T-helper 1 cell treated with Interleukin-12 subunit alpha and Interleukin-12 subunit beta and Interleukin-4 antibody, amounts not matched to agents 30 μg/mL and 1 μg/mL, for 36 hours (primary cell): ENCODE data around the gene NARF.
A peak's percentile ranks its signal among the peaks of the same experiment; 100 is the strongest.
"Not testable (repeated sequence)": the region's sequence is repeated elsewhere in the genome, so short reads cannot be mapped to it uniquely, and the experiment has no call there.

Experiments
- H3K27ac Mint-ChIP-seq: one replicate; pipeline ENCODE4 v1.8.0; 2021; ENCODE audit warnings: mild to moderate bottlenecking, mixed read lengths
- H3K27me3 Mint-ChIP-seq: one replicate; pipeline ENCODE4 v1.8.0; 2021; ENCODE audit warnings: low read depth, mixed read lengths
- H3K36me3 Mint-ChIP-seq: one replicate; pipeline ENCODE4 v1.8.0; 2021; ENCODE audit warnings: low read depth, mixed read lengths
- H3K4me1 Mint-ChIP-seq: one replicate; pipeline ENCODE4 v1.8.0; 2021; ENCODE audit warnings: low read depth, mixed read lengths
- H3K4me3 Mint-ChIP-seq: one replicate; pipeline ENCODE4 v1.8.0; 2021; ENCODE audit warnings: mild to moderate bottlenecking, moderate library complexity, mixed read lengths
- H3K9me3 Mint-ChIP-seq: one replicate; pipeline ENCODE4 v1.8.0; 2021; ENCODE audit warnings: mixed read lengths

Gene NARF

DNA sequence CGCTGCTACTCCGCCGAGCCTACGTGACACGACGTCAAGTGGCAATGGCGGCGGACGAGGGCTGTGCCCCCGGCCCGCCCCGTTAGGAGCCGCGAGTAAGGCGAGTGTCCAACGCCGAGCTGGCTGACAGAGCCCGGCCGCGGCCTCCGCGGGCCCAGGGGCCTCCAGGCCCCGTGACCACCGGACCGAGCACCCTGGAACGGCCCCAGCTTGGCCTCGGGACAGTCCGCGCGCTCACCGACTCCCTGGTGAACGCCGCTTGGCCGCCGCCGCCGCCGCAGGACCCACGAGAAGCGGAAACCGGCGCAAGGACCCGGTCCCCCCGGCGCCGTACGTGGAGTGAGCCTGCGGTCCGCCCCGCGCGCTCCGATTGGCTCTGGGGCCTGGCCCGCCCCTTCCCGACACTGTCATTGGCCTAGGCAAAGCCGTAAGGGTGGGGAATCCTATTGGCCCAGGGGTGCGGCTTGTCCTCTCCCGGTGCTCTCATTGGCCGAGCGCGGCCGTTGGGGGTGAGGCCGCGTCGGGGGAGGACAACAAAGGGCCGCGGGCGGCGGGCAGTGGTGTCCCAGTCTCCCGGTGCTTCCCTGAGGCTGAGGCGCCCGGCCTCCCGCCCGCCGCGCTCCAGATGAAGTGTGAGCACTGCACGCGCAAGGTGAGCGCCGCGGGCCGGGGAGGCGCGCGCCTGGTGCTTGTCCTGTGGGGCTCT, at the start of gene NARF:
Gene NARF (plus strand): TSS at position 563 of the 706 bp plus-strand sequence. CDS start 63 bp downstream, at position 626.
- Mint-ChIP-seq H3K4me3 (peak within 1 kb of the TSS; percentile 93), H3K4me1 (peaks cover 44% of the 10 kb centered on the region), H3K27ac (peak within 1 kb of the TSS; percentile 98), H3K36me3 (peaks cover 32% of the 10 kb centered on the region), H3K27me3 (no peaks in the 10 kb centered on the region), H3K9me3 (no peaks in the 10 kb centered on the region)

GRCh38 chr17:82408938-82409318, 49.6 kb upstream of the NARF start:
- Mint-ChIP-seq H3K4me3 (no peak overlapping the region), H3K36me3 (peaks cover 10% of the 10 kb centered on the region), H3K27me3 (no peaks in the 10 kb centered on the region), H3K9me3 (no peaks in the 10 kb centered on the region), H3K4me1 (peaks cover 2% of the 10 kb centered on the region), H3K27ac (no peak overlapping the region)

- Mint-ChIP-seq H3K27me3 (no peaks in the 10 kb centered on the region), H3K36me3 (peaks cover 11% of the 10 kb centered on the region), H3K9me3 (no peaks in the 10 kb centered on the region), H3K4me1 (peaks cover 9% of the 10 kb centered on the region), H3K4me3 (no peak overlapping the region), H3K27ac (no peak overlapping the region)
Observed at GRCh38 chr17:82410014-82410716, 48.4 kb upstream of the NARF start.

DNA sequence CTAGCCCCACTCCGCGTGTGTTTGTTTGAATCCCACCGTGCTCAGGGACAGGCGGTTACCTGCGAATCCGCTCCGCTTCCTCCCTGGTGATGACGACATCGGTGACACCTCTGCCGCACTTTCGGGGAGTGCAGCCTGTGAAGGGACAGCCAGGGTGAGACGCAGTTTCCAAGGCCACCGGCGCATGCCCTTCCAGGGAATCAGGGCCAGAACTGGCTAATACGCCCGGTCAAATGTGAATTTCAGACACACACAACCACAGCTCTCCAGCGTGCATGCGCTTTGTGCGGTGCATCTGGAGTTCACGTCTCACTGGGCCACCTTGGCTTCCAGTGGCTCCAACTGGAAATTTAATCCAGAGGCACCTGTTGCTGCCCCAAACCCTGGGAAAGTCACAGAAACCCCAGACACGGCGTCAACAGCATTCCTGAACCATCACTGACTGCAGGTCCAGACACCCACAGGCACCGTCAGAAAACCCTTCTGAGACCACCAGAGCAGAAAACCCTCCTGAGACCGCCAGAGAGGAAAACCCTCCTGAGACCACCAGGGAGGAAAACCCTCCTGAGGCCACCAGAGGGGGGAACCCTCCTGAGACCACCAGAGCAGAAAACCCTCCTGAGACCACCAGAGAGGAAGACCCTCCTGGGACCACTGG, 47.0 kb upstream of the NARF start:
- Mint-ChIP-seq H3K27ac (no peak overlapping the region), H3K27me3 (no peaks in the 10 kb centered on the region), H3K4me3 (no peak overlapping the region), H3K4me1 (peaks cover 9% of the 10 kb centered on the region), H3K36me3 (peaks cover 9% of the 10 kb centered on the region), H3K9me3 (no peaks in the 10 kb centered on the region)

DNA sequence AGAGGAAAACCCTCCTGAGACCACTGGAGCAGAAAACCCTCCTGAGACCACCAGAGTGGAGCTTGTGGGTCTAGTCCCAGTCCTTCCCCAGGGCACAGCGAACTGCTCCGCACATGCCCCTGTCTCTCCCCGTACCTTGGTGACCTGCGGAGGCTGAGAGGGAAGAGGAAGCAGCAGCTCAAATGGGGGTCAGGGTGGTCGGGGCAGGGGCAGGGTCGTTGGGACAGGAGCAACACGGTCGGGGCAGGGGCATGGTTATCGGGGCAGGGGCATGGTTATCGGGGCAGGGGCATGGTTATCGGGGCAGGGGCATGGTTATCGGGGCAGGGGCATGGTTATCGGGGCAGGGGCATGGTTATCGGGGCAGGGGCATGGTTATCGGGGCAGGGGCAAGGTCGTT, 46.5 kb upstream of the NARF start:
- not testable (repeated sequence) for H3K4me1 Mint-ChIP-seq, H3K36me3 Mint-ChIP-seq, H3K27me3 Mint-ChIP-seq, H3K9me3 Mint-ChIP-seq, H3K4me3 Mint-ChIP-seq, H3K27ac Mint-ChIP-seq

DNA sequence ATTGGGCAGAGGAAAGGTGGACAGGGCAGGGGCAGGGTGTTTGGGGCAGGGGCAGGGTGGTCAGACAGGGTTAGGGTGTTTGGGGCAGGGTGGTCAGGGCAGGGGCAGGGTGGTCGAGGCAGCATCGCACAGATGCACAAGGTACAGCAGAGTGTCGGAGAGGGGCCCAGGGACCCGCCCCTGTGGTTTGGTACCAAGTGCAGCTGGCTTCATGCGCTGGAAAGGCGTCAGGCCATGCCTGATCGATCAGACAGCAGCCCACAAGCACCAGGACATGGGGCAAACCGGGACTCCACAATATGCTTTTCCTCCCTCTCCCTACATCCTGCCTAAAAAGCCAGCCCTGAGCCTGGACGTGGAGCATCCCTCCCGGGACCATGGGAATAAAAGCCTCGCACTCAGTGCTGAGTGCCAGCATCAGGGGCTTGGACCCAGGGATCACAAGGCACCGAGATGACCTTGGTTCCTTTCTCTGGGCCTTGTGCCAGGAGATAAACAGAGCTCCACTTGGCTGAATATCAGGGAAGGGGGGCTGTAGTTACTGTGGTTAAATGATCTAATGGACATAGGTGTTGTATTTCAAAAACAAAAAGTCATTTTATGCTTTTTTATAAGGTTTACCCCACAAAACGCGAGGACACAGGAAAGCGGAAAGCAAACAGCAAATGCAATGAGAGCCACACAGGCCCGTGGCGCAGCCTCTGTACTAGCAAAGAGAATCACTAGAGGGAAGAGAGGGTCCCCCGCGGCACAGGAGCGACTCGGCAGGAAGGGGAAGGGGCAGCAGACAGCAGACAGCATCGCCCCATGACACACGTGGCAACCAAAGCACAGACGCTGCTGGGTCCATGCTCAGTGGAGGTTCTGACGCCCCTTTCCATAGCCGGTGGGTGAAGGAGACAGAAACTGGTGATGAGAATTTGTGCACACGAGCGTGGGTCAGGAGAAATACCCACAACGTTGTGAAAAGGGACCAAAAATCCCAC, 45.7 kb upstream of the NARF start:
- Mint-ChIP-seq H3K36me3 (peaks cover 9% of the 10 kb centered on the region), H3K27me3 (no peaks in the 10 kb centered on the region), H3K27ac (no peak overlapping the region), H3K4me3 (no peak overlapping the region), H3K4me1 (peaks cover 10% of the 10 kb centered on the region), H3K9me3 (no peaks in the 10 kb centered on the region)

DNA sequence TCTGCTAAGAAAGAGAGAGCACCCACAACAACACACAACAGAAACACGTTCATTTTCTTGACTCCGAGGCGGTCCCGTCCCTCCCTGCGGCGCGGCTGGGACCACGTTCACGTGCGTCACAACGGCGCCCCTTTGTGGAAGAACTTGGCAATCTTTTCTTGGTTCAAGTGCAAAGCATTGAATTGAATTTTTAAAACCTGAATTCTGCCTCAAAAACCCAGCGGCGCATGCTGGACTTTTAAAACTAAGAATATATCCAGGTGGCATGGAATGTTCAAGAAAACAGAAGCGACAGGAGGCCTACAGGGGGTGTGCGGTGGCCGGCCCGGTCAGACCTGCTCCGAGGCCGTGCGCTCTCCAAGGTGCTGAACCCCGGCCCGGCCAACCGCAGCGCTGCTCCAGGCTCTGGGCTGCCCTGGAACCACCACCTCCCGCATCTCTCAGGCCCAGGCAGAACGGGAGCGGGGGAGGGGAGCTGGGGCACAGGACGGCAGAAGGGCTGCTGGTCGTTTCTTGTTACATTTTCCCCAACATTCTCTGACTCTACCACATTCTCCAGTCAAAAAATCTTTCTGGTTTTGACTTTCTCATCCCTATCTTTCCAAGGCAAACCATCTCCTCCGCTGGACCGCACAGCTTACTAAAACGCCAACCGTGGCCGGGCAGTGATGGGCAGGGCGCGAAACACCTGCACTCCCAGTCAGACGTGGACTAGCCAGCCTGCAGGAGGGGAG, 43.8 kb upstream of the NARF start:
- H3K36me3 Mint-ChIP-seq: peaks cover 4% of the 10 kb centered on the region
- H3K4me1 Mint-ChIP-seq: peaks cover 15% of the 10 kb centered on the region
- no peaks in the 10 kb centered on the region for H3K9me3 Mint-ChIP-seq
- H3K27me3 Mint-ChIP-seq: no peaks in the 10 kb centered on the region
- H3K4me3 Mint-ChIP-seq: peak overlapping the region; percentile 14
- H3K27ac Mint-ChIP-seq: no peak overlapping the region

- Mint-ChIP-seq H3K27ac (no peak overlapping the region), H3K36me3 (peaks cover 10% of the 10 kb centered on the region), H3K4me3 (no peak overlapping the region)
Observed at GRCh38 chr17:82415336-82415735, 43.2 kb upstream of the NARF start.

DNA sequence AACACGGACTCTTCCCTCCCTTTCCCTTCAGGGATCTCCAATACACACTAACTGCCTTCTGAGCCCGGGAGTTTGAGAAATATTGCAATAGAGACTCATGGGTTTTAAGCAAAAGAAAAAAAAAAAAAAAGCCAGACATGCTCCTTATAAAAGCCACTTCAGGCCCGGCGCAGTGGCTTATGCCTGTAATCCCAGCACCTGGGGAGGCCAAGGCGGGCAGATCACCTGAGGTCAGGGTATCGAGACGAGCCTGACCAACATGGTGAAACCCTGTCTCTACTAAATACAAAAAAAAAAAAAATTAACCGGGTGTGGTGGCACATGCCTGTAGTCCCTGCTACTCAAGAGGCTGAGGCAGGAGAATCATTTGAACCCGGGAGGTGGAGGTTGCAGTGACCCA, 42.8 kb upstream of the NARF start:
- H3K36me3 Mint-ChIP-seq: peaks cover 11% of the 10 kb centered on the region

More at GRCh38 chr17:82415336-82415735, 43.2 kb upstream of the NARF start:
- Mint-ChIP-seq H3K4me1 (peaks cover 21% of the 10 kb centered on the region), H3K27me3 (no peaks in the 10 kb centered on the region), H3K9me3 (no peaks in the 10 kb centered on the region)

GRCh38 chr17:82416264-82416663, 42.3 kb upstream of the NARF start:
- H3K27me3 Mint-ChIP-seq: no peaks in the 10 kb centered on the region
- H3K4me3 Mint-ChIP-seq: no peak overlapping the region
- no peaks in the 10 kb centered on the region for H3K9me3 Mint-ChIP-seq

More for the DNA sequence above, 42.8 kb upstream of the NARF start:
- Mint-ChIP-seq H3K4me1 (peaks cover 21% of the 10 kb centered on the region), H3K27me3 (no peaks in the 10 kb centered on the region), H3K4me3 (no peak overlapping the region), H3K9me3 (no peaks in the 10 kb centered on the region), H3K27ac (no peak overlapping the region)

DNA sequence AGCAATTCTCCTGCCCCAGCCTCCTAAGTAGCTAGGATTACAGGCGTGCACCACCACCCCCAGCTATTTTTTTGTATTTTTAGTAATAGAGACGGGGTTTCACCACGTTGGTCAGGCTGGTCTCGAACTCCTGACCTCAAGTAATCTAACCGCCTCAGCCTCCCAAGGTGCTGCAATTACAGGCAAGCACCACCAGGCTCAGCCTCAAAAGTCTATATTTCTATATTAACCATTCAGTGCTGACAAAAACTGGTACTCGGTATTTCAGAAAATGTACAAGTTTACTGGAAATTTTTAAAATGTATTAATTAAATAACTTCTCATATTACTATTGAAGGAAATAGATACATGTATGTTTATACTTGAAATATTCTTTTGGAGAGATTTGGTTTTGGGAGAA, 41.8 kb upstream of the NARF start:
- Mint-ChIP-seq H3K27me3 (no peaks in the 10 kb centered on the region), H3K9me3 (no peaks in the 10 kb centered on the region), H3K4me1 (peaks cover 25% of the 10 kb centered on the region), H3K36me3 (peaks cover 20% of the 10 kb centered on the region), H3K27ac (no peak overlapping the region), H3K4me3 (no peak overlapping the region)

More at GRCh38 chr17:82416264-82416663, 42.3 kb upstream of the NARF start:
- peaks cover 25% of the 10 kb centered on the region for H3K4me1 Mint-ChIP-seq
- H3K27ac Mint-ChIP-seq: no peak overlapping the region
- peaks cover 16% of the 10 kb centered on the region for H3K36me3 Mint-ChIP-seq

GRCh38 chr17:82418001-82418986, 40.2 kb upstream of the NARF start, which contains the start of the genes HEXD and OGFOD3:
TSS of gene HEXD (plus strand) at chr17:82418347. CDS start at chr17:82419800, 1,453 bp downstream.
TSS of gene OGFOD3 (minus strand) at chr17:82418586. CDS start at chr17:82418485, 101 bp downstream.
- Mint-ChIP-seq H3K27ac (peak within 1 kb of the TSS; percentile 72), H3K4me1 (peaks cover 25% of the 10 kb centered on the region), H3K9me3 (no peaks in the 10 kb centered on the region), H3K36me3 (peaks cover 33% of the 10 kb centered on the region), H3K27me3 (no peaks in the 10 kb centered on the region), H3K4me3 (peak within 1 kb of the TSS; percentile 76)
